NCI-H2107 treated with DMSO at 0.1 percent for 48 hours (cell line): Measurements from ENCODE around the gene SRGAP3.

Experiments used
- DNase-seq: peaks from one replicate; lab custom pipeline; 2025; ENCODE audit not compliant: unreplicated experiment; lab: John Stamatoyannopoulos, UW

The SRGAP3 gene

DNA sequence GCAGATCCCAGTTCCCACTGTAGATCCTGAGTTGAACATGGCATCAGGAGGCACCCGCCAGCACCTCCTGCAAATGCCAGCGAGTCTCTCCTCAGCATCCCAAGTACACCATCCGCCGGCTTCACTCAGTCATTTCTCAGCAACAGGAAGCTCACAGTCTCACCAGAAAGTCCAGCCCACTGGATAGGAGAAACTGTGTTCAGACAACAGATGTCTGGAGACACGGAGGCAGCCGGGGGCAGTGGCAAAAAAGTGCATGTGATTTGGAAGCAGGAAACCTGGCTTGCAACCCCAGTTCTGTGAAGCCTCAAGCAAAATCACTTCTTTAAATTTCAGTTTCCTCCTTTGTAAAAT is 68.7 kb downstream of the SRGAP3 start:
- DNase-seq: no peak

DNA sequence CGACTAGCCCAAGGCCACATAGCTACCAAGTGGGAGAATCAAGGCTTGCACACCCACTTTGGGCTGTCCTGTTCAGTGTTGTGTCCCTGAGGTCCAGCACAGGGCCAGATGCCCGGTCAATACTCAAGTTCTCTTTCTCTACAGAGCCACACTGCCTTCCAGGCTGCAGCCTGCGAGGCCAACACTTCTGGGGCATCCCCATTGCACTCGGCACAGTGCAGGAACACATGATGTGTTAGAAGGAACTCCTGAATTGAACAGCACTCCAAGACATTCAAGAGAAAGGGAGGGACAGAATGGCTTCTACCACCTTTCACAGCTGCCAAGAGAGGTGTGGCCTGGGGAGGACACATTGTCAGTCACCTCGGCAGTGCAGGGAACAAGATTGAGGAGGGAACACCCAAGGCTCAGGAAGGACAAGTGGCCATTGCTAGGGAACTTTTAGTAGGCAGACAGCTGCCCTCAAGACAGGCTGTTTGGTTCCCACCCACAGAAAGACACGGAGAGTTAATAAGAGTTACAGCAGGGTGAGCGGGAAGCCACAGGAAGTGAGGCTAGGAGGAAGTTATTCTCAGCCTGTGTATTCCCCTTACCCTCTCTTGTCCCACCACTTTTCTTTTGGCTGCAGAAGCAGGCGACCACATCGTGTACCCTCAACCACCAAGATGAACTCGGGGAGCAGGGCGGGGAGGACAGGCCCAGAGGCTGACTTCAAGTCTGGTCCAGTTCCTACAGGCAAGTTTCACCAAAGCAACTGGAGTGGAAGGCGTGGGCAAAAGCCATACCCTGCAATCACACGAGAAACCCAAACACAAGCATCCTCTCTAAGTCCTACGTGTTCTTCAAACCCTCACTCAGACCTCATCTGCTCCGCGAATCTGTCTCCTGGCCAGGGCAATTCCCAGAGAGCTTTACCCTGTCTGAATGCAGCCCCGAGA is 69.4 kb downstream of the SRGAP3 start:
- DNase-seq: no peak

DNA sequence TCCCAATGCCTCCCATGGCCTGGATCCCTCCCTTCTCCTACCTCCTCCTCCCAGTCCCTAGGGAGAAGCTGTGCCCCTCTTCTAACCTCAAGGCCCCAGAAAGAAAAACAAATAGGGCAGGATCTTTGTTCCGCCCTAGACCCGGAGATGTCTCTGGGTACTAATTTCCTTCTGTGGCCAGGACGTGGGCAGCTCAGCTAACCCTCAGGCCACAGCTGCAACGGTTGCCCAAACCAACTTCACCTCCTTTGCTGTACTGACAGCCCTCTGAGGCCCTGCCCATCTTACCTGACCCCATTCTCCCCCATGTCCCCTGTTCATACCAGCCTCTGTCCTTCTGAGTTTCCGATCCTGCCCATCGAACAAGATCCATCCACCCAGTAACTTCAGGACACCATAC is 70.7 kb downstream of the SRGAP3 start:
- no peak for DNase-seq

DNA sequence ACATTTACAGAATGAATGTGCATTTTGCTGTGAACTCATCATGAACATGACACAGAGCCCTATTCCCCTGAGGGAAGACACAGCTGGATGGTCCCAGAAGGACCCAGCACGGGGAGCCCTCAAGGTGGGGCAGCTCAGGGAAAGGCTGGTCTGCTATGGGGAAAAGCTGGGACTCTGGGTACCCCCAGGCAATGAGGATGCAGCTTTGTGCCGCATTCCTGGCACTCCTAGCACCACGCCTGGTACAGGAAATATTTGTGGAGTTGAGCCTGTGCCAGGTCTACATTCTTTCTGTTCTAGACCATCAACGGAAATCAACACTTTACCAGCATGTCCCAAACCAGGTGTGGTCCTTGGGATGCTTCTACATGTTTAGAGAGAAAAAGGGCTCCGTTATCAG is 74.0 kb downstream of the SRGAP3 start:
- no peak for DNase-seq

GRCh38 chr3:9173445-9173844 is 76.0 kb downstream of the SRGAP3 start:
- DNase-seq: no peak

DNA sequence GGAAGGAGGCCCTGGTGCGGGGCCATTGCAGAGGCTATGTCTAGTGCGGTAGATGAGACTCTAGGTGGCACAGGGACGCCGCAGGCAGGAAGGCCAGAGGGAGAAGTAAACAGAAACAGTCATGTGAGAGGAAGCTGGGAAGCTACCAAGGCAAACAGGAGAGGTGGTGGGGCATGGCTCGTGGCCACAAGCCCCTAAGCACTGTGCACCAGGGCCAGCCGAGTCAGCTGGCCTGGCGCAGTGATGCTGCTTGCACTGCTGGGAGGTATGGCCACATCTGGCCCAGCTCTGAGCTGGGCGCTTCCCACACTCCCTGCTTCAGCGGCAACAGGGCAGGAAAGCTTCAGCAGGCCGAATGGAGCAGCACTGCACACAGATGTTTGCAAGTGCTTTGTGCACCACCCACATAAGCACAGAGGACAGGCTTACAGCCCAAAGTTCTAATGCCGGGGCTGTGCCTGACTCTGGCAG is 76.6 kb downstream of the SRGAP3 start:
- no peak for DNase-seq

GRCh38 chr3:9170851-9171160 is 78.6 kb downstream of the SRGAP3 start:
- no peak for DNase-seq

GRCh38 chr3:9169956-9170850 is 79.2 kb downstream of the SRGAP3 start:
- no peak for DNase-seq

DNA sequence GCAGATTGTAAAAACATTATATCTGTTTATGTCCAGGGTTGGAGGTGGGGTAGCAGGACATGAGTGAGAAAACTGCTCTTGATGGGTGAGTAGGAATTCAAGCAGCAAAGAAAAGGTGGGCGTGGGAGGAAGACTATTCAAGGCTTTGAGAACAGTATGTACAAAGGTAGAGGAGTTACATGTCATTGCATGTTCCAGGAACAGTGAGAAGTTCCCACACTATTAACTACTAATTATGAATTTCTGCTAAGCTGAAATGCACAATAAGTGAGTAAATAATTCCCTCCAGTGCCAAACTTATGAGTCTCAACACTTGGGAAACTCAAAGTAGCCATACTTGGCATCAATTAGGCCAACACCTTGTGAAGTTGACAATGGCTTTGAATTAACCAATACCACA is 80.1 kb downstream of the SRGAP3 start:
- no peak for DNase-seq

- no peak for DNase-seq
These were observed 81.2 kb downstream of the SRGAP3 start for GRCh38 chr3:9168241-9168741.

DNA sequence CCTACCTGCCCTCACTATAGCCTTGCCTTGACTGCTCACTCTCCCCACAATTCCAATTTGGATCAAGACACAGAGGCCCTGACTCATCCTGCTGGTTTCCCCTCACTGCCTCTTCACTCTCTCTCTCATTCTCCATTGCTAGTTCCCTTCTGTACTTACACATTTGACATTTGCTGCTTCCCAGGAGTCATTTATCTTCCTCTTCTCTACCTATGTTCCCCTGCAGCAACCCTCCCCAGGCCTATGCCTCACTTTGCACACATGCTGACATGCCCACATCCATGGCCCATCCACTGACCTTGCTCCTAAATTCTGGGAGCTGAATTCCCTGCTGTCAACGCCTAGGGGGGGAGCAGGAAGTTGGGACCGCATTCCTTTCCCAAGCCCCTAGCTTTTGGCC is 82.2 kb downstream of the SRGAP3 start:
- DNase-seq: no peak

DNA sequence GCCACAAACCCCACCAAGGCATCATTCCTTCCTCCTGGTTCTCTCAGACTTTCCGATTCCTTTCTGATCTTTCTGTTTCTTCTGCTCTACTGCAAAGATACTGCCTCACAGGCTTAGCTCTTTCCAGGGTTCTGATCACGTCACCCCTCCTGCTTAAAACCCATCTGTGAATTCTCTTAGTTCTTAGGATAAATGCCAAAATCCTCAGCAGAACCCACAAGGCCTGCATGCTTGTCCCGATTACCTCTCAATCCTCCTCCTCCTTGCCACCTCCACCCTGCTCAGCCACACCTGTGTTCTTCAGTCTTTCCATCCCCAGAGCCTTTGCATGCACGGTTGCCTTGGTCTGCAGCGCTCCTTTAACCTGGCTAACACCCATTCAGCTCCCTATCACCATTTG is 84.0 kb downstream of the SRGAP3 start:
- no peak for DNase-seq

DNA sequence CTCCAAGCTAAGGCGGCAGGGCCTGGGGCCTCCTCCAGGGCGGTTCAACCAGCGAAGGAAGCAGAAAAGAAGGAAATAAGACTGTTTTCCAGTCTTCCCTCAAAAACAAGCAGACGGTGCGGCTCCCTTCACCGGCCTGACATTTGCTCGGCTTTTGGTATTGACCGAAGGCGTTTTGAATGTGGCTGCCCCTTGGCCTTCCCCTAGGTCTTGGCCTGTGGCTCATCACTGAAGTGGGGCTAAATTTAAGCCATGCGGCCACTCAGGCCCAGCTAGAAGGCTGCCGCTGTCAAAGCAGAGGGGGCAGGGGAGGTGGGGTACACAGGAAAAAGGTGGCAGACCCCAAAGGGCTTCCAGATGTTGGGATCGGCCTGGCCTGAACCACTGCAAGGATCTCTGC is 86.2 kb downstream of the SRGAP3 start:
- DNase-seq: no peak

GRCh38 chr3:9161811-9162210 is 87.6 kb downstream of the SRGAP3 start:
- no peak for DNase-seq

DNA sequence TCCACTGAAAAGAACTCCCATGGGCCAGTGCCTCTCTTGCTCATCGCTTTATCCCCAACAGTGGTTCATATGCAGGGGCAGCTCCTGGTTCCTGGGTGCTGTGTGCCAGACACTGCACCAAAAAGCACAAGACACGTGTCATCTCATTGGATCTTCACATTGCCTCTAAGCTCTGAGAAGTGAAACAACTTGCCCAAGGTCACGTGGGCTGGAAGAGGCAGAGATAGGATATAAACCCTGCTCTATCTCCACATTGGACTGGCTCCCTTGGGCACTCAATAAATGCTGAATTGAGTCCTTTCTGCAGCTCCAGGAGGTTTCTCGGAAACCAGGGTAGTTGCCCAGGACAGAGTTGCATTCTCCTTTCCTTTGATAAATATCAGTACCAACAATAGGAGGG is 88.1 kb downstream of the SRGAP3 start:
- no peak for DNase-seq

- no peak for DNase-seq
These were observed 90.4 kb downstream of the SRGAP3 start for GRCh38 chr3:9158865-9159630.

DNA sequence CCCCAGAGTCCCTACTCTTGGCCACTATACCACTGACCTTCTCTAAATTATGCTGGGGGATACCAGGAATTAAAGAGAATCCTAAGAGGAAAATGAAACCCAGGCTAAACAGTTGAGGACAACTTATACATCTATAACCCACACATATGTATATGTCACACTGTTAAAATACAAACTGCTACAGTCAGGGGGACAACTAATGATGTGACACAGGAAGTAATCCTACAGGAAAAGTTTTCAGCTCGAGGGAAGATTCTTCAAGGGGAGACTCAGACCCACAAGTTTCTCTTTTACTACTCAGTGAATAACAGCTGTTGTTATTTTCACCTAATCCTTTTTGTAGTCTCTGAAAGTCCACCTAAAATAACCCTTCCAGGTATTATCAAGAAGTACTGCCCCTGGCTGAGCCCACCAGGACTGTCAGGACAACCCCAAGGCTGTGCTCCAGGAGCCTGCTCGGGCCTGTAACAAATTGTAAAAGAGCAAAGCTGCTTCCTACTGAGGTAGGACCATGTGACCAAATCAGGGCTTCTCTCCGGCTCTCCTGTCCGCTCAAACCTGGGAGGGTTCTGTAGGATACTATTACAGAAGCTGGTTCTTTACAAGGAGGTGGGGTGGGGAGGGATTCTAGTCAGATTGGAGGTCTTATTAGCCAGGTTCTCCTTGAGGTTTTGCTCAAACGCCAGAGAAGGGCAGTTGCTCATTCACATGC is 91.6 kb downstream of the SRGAP3 start:
- DNase-seq: no peak

DNA sequence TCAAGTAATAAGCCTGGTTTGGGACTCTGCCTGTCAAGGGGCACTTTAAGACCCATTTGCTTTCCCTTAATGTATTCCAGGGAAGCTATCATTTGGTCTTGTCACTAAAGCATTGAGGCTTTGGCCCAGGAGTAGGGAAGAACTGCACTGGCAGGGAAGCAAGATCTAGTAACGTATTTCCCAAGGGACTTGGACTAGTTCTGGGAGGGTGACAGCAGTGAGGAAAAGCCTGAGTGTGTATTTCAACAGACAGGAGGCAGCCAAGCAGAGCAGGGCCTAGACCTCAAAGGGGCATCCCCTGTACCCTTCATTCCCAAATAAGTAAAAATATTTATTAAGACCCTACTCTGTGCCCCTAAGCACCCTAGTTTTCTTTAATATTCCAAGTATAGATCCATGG is 92.8 kb downstream of the SRGAP3 start:
- no peak for DNase-seq

DNA sequence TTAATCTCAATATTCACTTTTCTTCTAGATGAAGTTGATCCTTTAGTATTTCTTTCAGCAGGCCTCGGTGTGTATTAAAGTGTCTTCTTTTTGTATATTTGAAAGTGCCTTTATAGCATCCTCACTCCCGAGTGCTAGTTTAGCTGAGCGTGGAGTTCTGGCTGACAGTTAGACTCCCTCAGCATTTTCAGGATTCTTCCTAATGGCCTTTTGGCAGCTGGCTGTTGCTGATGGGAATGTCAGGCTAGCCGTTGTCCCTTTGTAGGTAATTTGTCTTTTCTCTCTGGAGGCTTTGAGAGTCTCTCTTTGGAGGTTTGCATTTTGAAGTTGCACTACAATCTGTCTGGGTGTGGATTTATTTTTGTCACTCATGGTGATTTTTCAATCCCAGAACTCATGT is 94.4 kb downstream of the SRGAP3 start:
- no peak for DNase-seq

DNA sequence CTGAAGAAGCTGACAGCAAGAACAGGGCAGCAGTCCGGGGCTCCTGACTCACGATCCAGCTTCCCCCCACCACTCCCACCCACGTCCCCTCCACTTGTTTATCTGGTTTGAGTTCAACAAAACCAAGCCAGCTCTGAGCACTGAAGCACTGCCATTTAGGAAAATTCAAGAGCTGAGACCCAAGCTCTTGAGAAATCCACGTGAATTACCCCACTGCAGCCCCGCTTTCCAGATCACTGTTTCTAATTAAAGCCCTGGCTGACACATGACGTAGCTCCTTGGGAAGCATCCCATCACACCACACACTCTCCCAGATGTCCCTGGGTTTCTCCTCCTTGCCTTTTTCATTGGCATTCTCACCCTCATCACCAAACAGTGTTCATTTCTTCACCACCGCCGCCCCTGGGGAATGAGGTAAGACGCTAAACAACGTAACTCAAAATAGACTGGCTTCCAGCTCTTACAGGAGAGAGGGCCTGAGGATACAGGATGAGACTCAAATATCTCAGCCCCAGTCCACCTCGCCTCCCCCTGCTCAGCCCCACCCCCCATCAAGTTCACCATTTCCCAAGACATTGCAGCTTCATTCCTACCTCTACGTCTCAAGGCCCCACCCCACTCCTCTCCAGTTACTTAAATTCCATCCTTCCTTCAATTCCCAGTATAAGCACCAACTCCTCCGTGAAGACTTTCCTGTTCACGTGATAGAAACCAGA is 95.4 kb downstream of the SRGAP3 start:
- DNase-seq: no peak
